ENCODE measurements around the gene CTNND2.

DNA sequence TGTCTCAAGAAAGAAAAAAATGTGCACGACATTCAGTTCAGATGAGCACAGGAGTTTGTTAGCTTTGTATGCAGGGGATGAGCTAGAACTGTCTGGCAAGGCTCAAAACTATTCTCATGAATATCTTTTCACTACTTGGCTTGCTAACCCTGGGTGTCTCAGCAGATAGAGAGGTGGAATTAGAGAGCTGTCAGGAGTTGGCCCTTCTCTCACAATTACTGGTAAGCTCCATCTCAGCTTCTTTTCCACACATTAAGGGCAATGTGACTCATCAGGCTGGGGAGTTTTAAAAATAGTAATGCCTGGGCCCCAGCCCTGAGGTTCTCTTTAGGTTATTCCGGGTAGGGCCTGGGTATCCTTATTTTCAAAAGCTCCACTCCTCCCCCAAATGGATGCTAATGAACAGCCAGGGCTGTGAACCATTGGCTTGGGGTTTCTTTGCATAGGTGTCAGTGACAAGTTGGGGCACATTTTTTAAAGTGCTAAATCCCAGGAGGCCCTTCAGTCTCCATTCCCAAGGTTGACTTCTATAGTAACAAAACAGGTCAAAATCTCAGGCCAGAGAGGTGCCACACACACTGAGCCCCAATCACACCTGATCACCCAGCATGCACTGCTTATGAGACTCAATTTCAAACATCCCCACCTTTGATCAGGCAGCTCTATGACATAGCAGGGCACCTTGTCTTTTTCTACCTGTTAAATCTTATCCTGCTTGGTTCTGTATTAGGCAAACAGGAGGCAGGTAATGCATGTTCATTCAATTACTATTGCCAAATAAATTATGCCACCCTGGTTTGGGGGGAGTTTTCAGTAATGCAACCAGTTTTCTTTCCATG, 903.5 kb downstream of the CTNND2 start:
- no peak for TF ChIP-seq POLR2AphosphoS5 (IDR thresholded peaks at IDR 0.05)
- TF ChIP-seq, protein P1, sequence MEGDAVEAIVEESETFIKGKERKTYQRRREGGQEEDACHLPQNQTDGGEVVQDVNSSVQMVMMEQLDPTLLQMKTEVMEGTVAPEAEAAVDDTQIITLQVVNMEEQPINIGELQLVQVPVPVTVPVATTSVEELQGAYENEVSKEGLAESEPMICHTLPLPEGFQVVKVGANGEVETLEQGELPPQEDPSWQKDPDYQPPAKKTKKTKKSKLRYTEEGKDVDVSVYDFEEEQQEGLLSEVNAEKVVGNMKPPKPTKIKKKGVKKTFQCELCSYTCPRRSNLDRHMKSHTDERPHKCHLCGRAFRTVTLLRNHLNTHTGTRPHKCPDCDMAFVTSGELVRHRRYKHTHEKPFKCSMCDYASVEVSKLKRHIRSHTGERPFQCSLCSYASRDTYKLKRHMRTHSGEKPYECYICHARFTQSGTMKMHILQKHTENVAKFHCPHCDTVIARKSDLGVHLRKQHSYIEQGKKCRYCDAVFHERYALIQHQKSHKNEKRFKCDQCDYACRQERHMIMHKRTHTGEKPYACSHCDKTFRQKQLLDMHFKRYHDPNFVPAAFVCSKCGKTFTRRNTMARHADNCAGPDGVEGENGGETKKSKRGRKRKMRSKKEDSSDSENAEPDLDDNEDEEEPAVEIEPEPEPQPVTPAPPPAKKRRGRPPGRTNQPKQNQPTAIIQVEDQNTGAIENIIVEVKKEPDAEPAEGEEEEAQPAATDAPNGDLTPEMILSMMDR (IDR thresholded peaks at IDR 0.05; ENCODE audit: poor library complexity, severe bottlenecking): no peak
- TF ChIP-seq EZH2 (IDR thresholded peaks at IDR 0.05; ENCODE audit: borderline replicate concordance, insufficient read depth, low read length, poor library complexity, severe bottlenecking): no peak
- no peak for TF ChIP-seq SMC3 (conservative IDR thresholded peaks at IDR 0.05; ENCODE audit: poor library complexity)
- TF ChIP-seq EP300 (conservative IDR thresholded peaks at IDR 0.05; ENCODE audit: poor library complexity, severe bottlenecking): no peak
- TF ChIP-seq REST (IDR thresholded peaks at IDR 0.05; ENCODE audit: borderline replicate concordance): no peak
- no peak for TF ChIP-seq RAD21 (conservative IDR thresholded peaks at IDR 0.05)
